ENCODE data around the gene VAC14.

The VAC14 gene

DNA sequence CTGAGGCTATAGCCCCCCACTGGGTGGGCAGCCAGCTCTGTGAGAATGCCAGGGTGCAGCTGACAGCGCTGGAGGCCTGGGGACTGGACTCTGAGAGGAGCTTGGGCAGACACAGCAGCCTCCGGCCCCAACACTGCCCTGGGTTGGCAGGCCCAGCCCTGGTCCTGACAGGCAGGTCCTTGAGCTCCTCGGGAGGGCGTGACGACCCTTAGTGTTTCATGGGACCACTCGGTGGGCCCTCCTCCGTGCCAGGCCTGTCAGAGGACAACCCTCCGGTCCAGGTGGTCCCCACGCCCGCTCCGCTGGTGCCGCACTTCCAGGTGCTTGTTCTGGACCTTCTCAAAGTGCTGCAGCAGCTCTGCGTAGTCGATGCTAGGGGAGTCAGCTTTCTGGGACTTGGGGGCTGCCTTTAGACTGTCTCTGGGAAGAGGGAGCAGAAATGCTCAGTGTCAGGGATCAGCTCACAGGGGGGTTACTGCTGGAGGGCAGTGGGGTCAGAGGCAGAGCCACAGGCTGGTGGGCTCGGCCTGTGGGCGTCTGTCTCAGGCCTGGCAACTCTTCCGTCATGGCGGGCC is 113.2 kb downstream of the VAC14 start:
- no peak overlapping the region for H3K27ac Mint-ChIP-seq
- H3K4me1 Mint-ChIP-seq (ENCODE audit: low read depth), result peaks cover 3% of the 10 kb centered on the region
- no peaks in the 10 kb centered on the region for H3K9me3 Mint-ChIP-seq (ENCODE audit: low read depth)
- H3K36me3 Mint-ChIP-seq, result no peaks in the 10 kb centered on the region
- H3K4me3 Mint-ChIP-seq, result peak overlapping the region; percentile 51
- H3K27me3 Mint-ChIP-seq, result no peaks in the 10 kb centered on the region

DNA sequence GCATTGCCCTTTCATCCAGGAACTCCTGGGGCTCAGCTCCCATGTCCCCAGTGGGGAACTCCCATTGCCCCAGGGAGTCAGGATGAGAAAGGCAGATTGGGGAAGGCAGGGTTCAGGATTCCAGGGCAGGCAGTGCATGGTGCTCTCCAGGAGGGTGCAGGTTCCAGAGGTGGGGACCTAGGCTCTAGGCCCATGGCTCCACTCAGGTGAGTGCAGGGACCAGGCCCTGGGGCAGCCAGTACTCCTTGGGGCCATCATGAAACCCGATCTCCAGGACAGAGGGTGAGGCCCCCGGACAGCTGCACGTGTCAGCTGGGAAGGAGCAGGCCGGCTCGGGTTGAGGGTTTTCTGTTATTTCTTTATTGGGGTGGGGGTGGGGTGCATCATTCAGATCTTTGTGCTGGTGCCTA is 113.9 kb downstream of the VAC14 start:
- peak overlapping the region; percentile 51 for H3K4me3 Mint-ChIP-seq
- H3K27ac Mint-ChIP-seq, result no peak overlapping the region

DNA sequence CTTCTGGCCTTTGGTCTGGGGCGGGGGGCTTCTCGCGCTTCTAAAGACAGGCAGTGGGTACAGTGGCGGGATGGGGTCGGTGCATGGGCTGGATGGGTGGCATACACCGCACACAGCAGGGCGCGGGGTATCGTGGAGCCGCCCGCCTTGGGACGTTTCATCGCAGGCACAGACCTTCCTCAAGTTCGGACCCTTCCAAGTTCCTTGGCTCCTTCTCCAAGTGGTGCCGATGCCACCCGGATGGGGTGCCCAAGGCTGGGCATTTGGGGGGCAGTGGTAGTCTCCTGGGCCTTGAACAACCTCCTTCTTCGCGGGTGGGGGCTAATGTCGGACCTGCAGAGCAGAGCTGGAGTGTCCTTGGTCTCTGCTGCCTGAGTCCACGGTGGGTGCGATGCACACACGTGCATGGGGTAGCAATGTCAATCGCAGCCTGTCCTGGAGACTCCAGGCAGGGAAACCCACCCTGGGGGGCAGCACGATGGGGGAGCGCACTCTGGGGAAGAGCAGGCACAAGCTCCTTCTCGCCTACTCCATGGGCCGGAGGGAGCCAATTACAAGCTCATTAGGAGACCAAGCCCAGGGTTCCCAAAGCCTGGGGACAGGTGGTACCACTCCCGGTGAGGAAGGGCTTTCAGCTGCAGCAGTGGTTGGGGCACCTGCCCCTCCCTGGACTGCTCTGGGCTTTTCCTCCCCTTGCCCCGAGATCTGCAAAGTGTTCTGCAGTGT is 114.4 kb downstream of the VAC14 start:
- Mint-ChIP-seq H3K27ac (peak overlapping the region; percentile 50), H3K27me3 (no peaks in the 10 kb centered on the region), H3K9me3 (ENCODE audit: low read depth) (no peaks in the 10 kb centered on the region), H3K4me1 (ENCODE audit: low read depth) (peaks cover 8% of the 10 kb centered on the region), H3K36me3 (no peaks in the 10 kb centered on the region), H3K4me3 (peak overlapping the region; percentile 72)

More for the DNA sequence above, 113.9 kb downstream of the VAC14 start:
- Mint-ChIP-seq H3K36me3 (no peaks in the 10 kb centered on the region), H3K27me3 (no peaks in the 10 kb centered on the region), H3K9me3 (ENCODE audit: low read depth) (no peaks in the 10 kb centered on the region), H3K4me1 (ENCODE audit: low read depth) (peaks cover 5% of the 10 kb centered on the region)

DNA sequence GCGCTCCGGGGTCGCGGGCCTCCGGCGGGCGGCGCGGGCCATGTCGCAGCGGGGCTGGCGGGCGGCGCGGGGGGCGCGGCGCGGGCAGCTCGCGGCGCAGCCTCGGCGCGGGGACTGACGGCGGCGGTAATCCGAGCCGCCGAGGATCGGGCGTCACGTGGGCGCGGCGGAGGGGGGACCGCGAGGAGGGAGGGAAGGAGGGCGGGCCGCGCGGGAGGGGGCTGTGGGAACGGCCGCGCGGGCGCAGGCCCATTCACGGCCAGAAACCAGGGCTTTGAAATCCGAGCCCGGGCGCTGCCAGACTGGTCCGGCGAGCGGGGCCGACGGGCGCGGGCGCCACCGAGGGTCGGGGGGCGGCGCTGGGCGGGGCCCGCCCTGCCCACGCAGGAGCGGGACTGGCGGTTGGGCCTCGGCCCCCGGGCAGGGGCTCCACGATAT is 115.0 kb downstream of the VAC14 start, which contains the start of gene MTSS2:
Gene MTSS2 (minus strand): TSS at position 116 of the 438 bp plus-strand sequence. CDS start 262 bp downstream, outside the sequence.
- Mint-ChIP-seq H3K36me3 (no peaks in the 10 kb centered on the region), H3K9me3 (ENCODE audit: low read depth) (no peaks in the 10 kb centered on the region), H3K4me3 (peak within 1 kb of the TSS; percentile 77), H3K4me1 (ENCODE audit: low read depth) (peaks cover 10% of the 10 kb centered on the region), H3K27me3 (no peaks in the 10 kb centered on the region), H3K27ac (peak within 1 kb of the TSS; percentile 50)

DNA sequence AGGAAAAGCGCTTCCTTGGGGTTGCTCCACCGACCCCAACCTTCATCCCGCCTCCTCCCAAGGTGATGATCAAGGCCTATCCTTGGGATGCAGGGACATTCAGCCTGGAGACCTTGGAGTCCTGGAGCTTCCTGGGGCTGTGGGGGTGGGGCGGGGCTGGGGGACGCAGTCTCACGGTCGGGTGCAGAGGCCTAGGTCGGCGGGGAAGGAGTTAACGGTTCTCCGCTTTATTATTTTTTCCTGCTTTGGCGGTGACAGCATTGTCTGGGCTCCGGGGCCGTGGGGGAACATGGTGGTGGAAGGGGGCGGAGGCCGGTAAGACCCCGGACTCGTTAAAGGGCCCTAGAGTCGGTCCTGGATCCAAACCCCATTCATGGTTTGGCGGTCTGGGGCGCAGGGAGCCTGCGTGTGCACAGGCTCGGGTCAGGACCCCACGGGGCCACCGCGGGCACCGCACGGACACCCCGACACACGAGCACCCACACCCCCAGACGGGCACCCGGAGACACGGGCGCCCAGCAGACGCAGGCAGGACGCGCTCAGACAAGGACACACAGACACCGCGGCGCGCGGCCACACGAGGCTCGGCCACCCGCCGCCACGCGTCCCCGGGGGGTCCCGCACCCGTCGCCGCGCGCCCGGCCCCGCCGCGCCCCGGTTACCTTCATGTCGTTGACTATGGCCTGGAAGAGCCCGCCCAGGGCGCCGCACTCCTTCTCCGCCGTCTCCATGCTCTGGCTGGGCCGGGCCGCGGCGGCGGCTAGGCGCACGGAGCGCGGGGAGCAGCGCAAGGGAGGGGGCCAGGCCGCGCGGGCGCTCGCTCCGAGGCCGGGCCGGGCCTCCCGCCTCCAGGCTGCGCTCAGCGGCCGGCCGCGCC is 115.7 kb downstream of the VAC14 start:
- H3K27me3 Mint-ChIP-seq, result no peaks in the 10 kb centered on the region
- no peaks in the 10 kb centered on the region for H3K36me3 Mint-ChIP-seq
- H3K4me3 Mint-ChIP-seq, result peak overlapping the region; percentile 77
- H3K9me3 Mint-ChIP-seq (ENCODE audit: low read depth), result no peaks in the 10 kb centered on the region
- H3K27ac Mint-ChIP-seq, result no peak overlapping the region
- H3K4me1 Mint-ChIP-seq (ENCODE audit: low read depth), result peaks cover 11% of the 10 kb centered on the region

DNA sequence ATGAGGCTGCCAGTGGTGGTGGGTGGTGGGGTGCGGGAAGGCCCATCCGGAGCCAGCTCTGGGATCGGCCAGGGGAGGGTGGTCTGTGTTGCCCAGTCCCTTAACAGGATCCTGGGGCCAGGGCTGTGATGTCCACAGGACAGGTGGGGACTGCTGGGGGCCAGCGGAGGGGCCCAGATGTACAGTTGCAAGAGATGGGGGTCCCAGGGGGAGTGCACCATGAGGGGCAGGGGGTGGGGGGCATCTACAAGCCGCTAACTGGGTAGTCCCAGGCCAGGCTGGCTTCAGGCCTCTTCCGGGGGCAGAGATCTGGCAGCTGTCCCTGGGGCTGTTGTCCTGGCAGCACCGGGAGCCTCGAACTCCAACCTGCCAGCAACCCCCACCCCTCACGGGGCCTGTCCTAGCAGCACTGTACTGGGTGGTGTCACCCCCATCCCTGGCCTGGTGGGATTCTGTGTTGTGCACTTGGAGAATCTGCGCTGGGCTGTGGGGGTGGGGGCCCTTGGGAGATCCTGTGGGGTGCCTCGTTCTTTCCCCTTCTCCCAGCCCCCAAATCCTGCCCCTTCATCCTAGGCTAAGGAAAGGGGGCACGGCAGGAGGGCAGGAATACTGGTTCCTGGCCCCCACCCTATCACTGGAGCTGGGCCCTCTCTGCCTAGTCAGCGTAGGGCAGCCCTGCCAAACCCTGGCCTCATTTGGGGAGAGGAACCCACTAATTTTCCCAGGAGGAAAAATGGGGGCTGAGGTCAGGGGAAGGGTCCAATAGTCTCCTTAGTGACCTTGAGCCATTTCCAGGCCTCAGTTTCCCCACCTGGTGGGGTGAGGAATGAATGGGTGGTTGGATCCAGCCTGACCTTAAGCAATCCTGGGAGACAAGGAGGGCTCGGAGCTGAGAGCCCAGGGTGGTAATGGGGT is 116.6 kb downstream of the VAC14 start:
- H3K4me1 Mint-ChIP-seq (ENCODE audit: low read depth), result peaks cover 11% of the 10 kb centered on the region
- no peaks in the 10 kb centered on the region for H3K36me3 Mint-ChIP-seq
- H3K4me3 Mint-ChIP-seq, result peak overlapping the region; percentile 77
- no peak overlapping the region for H3K27ac Mint-ChIP-seq
- H3K9me3 Mint-ChIP-seq (ENCODE audit: low read depth), result no peaks in the 10 kb centered on the region
- H3K27me3 Mint-ChIP-seq, result no peaks in the 10 kb centered on the region

DNA sequence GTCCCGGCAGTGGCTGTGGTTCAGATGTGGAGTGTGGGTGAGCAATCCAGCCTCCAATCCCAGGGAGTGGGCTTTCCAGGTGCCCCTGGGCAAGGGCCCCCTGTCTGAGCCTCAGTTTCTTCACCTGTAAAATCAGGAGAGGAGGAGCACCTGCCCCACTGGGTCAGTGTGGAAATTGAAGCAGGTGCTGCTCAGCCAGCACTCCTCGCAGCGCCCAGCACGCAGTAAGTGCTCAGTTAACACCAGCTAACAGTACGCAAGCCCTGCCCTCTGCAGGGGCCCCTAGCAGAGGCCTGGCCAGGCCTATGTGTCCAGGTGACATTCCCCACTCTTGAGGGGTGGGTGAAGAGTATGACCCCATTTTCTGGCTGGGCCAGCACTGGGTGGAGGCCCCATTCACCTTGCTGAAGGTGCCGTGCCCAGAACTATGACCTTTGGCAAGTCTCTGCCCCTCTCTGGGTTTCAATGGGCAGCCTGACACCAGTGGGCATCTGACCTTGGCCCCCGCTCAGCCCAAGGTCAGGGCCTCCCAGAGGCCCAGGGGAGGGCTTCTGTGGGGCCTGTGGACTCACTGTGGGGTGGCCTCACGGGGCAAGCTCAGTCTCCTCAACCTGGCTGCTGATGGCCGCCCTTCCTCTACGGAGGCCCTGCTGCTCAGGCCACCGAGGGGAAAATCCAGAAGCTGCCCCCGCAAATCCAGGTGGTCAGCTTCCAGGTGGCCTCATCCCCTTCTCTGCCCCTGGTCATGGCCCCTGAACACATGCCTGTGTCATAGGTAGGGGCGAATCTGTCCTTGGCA is 117.6 kb downstream of the VAC14 start:
- no peaks in the 10 kb centered on the region for H3K9me3 Mint-ChIP-seq (ENCODE audit: low read depth)

DNA sequence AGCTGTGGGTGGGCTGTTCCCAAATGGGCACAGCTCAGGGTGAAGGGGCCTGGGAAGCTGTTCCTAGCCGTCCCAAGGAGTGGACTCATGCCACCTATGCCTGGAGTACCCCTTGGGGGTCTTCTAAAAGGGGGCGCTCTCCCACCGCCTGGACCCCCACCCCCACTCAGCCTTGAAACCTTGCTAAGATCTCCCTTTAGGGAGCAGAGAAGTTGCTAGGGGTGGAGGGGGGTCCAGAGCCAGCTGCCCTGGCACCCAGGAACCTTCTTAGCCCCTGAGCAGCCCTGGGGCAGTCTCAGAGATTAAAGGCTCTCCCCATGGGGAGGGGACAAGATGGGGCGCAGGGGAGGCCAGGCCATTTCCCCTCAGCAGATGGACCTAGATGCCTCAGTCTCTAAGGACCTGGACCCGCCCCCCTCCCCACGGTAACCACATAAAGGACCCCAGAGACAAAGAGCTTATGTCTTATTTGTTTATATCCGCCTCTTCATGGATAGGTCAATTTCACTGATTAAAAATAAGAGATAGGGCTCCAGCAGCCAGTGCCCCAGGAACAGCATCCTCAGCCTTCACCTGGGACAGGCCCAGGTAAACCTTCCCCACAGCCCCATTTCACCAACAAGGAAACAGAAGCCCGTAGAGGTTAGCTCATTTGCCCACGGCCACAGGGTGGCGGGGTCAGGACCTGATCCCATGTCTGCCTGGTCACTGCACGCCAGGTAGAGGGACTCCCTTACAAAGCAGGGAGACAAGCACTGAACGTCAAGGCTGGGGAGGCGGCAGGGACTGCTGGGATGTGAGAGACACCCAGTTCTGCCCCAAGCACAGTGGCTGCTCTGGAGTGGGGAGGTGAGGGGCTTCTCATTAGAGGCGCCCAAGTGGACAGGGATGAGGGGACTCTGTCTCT is 118.5 kb downstream of the VAC14 start:
- H3K36me3 Mint-ChIP-seq, result no peaks in the 10 kb centered on the region
- no peak overlapping the region for H3K4me3 Mint-ChIP-seq
- no peaks in the 10 kb centered on the region for H3K9me3 Mint-ChIP-seq (ENCODE audit: low read depth)
- peaks cover 14% of the 10 kb centered on the region for H3K4me1 Mint-ChIP-seq (ENCODE audit: low read depth)
- no peaks in the 10 kb centered on the region for H3K27me3 Mint-ChIP-seq
- H3K27ac Mint-ChIP-seq, result no peak overlapping the region

More for the DNA sequence above, 117.6 kb downstream of the VAC14 start:
- peaks cover 14% of the 10 kb centered on the region for H3K4me1 Mint-ChIP-seq (ENCODE audit: low read depth)
- no peak overlapping the region for H3K4me3 Mint-ChIP-seq
- H3K27ac Mint-ChIP-seq, result no peak overlapping the region
- H3K36me3 Mint-ChIP-seq, result no peaks in the 10 kb centered on the region
- no peaks in the 10 kb centered on the region for H3K27me3 Mint-ChIP-seq

DNA sequence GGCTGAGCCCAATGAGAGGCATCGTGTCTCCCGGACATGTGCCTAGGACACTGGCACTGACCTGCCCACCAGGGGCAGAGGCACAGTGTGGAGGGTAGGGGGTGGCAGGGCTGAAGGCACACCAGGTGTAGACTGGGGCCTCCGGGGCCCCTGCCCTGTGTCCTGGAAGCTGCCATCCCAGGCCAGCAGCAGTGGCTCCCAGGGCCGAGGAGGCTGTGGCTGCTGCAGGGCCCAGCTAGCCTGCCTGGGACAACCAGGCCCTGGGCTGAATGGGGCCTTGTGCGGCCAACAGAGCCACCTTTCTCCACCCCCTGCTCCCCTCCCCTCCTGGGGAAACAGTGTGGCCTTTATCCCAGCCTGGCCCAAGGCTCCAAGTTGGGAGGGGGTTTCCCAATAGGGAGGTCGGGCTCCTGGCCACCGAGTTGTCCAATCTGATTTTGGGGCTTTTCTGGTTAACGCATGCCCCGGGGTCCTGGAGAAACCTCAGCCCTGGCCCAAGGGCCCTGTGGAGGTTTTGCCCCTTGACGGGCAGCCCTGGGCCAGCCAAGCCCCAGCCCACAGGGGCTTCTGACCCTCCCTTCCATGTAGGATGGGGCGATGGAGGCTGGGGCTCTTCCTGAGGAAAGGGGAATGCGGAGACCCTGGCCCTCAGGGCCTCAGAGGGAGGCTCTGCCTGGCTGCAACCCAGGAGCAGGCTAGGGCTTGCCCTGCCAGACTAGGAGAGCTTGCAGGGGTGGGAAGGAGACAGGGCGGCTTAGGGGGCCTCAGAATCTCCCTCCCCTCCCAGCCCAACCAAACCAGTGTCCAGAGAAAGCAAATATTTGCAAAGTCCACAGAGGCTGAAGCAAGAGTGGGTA is 119.3 kb downstream of the VAC14 start:
- Mint-ChIP-seq H3K27ac (no peak overlapping the region), H3K27me3 (no peaks in the 10 kb centered on the region), H3K4me3 (no peak overlapping the region), H3K36me3 (no peaks in the 10 kb centered on the region), H3K9me3 (ENCODE audit: low read depth) (no peaks in the 10 kb centered on the region), H3K4me1 (ENCODE audit: low read depth) (peaks cover 14% of the 10 kb centered on the region)

DNA sequence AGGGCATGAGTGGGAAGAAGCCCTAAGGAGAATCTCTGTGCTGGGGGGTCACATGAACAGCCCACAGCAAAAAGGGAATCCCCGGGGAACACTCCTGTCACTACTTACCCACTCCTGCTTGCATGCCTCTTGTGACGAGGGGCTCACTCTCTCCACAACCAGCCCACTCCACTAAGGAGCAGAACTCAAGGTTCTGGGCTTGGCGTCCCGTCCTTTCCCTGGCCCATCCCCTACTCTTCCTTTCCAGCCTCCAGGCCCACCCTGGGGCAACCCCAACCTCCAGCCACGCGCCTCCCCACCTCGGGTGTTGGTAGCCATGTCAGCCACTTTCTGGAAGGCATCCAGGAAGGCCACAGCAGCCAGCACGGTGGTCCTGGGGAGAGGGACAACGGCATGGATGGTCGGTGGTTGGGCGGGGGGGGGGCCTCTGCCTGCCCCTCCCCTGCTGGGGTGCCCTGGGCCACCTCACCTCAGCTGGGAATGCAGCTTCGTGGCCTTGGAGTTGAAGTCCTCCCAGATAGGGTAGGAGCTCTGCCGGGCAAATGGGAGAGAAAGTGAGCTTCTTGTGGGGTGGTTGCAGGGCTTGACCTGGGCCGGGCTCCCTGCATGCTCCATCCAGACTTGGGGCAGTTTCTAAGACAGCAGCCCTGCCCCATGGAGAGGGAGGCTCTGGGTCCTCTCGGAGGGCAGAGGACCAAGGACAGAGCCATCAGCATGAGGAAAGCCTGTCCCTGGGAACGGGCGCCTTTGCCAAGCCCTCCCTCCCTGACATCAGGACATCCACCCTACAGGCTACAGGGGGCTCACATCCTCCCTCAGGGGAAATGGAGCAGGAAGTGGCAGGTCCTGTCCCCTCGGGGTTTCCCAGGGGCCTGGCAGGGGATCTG is 120.2 kb downstream of the VAC14 start:
- Mint-ChIP-seq H3K4me1 (ENCODE audit: low read depth) (peaks cover 14% of the 10 kb centered on the region), H3K9me3 (ENCODE audit: low read depth) (no peaks in the 10 kb centered on the region), H3K27me3 (no peaks in the 10 kb centered on the region), H3K27ac (no peak overlapping the region), H3K4me3 (no peak overlapping the region), H3K36me3 (no peaks in the 10 kb centered on the region)

DNA sequence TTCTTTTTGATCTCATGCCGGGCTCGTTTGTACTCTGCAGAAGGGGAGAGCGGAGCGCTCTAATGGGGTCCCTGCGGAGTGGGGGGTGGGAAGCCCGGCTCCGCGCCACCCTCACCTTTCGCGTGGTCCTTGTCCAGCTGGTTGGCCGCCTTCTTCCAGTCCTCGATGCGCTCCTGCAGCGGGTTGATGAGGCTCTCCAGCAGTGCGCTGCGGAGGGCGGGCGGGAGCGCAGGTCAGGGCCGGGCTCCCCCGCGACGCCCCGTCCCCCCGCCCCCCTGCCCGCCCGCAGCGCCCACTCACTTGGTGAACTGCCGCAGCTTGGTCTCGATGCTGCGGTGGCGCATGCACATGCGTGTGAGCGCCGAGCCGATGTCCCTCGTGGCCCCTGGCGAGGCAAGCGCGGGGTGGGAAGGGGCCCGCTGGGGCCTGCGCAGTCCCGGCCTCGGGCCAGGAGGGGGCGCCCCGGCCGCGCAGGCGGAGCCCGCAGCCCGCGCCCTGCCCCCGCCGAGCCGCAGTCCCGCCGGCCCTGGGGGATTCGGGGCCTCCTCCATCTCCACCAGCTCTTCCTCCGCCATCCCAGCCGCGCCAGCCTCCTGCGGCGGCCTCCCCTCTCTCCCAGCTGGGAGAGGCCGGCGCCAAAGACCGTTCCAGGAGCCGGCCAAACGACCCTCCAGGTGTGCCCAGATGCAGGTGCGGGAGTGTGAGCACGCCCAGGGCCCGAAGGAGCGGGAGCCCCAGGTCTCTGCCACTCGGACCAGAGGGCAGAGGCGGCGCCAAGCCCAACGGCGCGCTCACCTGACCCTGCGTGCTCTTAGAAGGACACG is 121.1 kb downstream of the VAC14 start:
- peaks cover 14% of the 10 kb centered on the region for H3K4me1 Mint-ChIP-seq (ENCODE audit: low read depth)
- H3K4me3 Mint-ChIP-seq, result no peak overlapping the region
- H3K36me3 Mint-ChIP-seq, result no peaks in the 10 kb centered on the region
- H3K9me3 Mint-ChIP-seq (ENCODE audit: low read depth), result no peaks in the 10 kb centered on the region
- no peaks in the 10 kb centered on the region for H3K27me3 Mint-ChIP-seq
- no peak overlapping the region for H3K27ac Mint-ChIP-seq

Data from activated naive CD8-positive, alpha-beta T cell (primary cell).